CD4-positive, alpha-beta memory T cell (primary cell): ENCODE data around the gene TOB2. TPM values are rescaled to one million over a fixed set of nuclear protein-coding genes. Genes with fewer than 3 reads are reported as not detected.

Experiments
- CTCF ChIA-PET: fragments of 350-600 bp; sonication (Branson Sonifier 250); formaldehyde crosslinking; loops from one replicate; lab custom pipeline; 2021; ENCODE audit warnings: inconsistent platforms; ENCODE audit not compliant: partially characterized antibody; lab: Charles Lee
- POLR2A ChIA-PET: fragments of 350-600 bp; sonication (Branson Sonifier 250); formaldehyde crosslinking; loops from one replicate; lab custom pipeline; 2021; ENCODE audit not compliant: partially characterized antibody; lab: Charles Lee
- DNase-seq, 5 donors: peaks; one replicate each; pipeline versions ENCODE4 v3.0.0 to v3.0.0-alpha.2; 2020 to 2022; ENCODE audit warnings: mixed read lengths in 1 of 5
- H3K27ac ChIP-seq: one replicate; pipeline ENCODE4 v1.7.0; 2013; ENCODE audit warnings: low read depth, low read length
- H3K27me3 ChIP-seq: 2 replicates; pipeline ENCODE4 v1.7.0; 2013; ENCODE audit warnings: mild to moderate bottlenecking, low read length, moderate library complexity; ENCODE audit not compliant: insufficient read depth
- H3K36me3 ChIP-seq: 2 replicates; pipeline ENCODE4 v1.7.0; 2013; ENCODE audit warnings: mild to moderate bottlenecking, low read length, moderate library complexity; ENCODE audit not compliant: insufficient read depth
- H3K4me1 ChIP-seq: 2 replicates; pipeline ENCODE4 v1.7.0; 2013; ENCODE audit warnings: mild to moderate bottlenecking, low read length, moderate library complexity; ENCODE audit not compliant: insufficient read depth
- H3K4me3 ChIP-seq, 2 donors: one replicate each; pipeline ENCODE4 v1.7.0; 2013; ENCODE audit warnings: low read length in 2 of 2, mild to moderate bottlenecking in 1 of 2
- H3K9me3 ChIP-seq, 2 donors: one replicate each; pipeline ENCODE4 v1.7.0; 2013; ENCODE audit warnings: low read length in 2 of 2, control low read depth in 1 of 2; ENCODE audit not compliant: control insufficient read depth in 1 of 2
- H3K27ac Mint-ChIP-seq, 7 donors: one replicate each; pipeline ENCODE4 v1.8.0; 2020 to 2021; ENCODE audit warnings: mixed read lengths in 7 of 7, mild to moderate bottlenecking in 6 of 7, inconsistent platforms in 3 of 7, moderate library complexity in 3 of 7
- H3K27me3 Mint-ChIP-seq, 2 donors: one replicate each; pipeline ENCODE4 v1.8.0; 2020 to 2021; ENCODE audit warnings: mixed read lengths in 2 of 2
- H3K36me3 Mint-ChIP-seq, 2 donors: one replicate each; pipeline ENCODE4 v1.8.0; 2020 to 2021; ENCODE audit warnings: mixed read lengths in 2 of 2, inconsistent platforms in 1 of 2, mild to moderate bottlenecking in 1 of 2
- H3K4me1 Mint-ChIP-seq, 4 donors: one replicate each; pipeline ENCODE4 v1.8.0; 2020 to 2021; ENCODE audit warnings: mixed read lengths in 4 of 4, mild to moderate bottlenecking in 1 of 4
- H3K4me3 Mint-ChIP-seq, 8 donors: one replicate each; pipeline ENCODE4 v1.8.0; 2020 to 2021; ENCODE audit warnings: mixed read lengths in 8 of 8, mild to moderate bottlenecking in 7 of 8, moderate library complexity in 6 of 8, inconsistent platforms in 3 of 8
- H3K9me3 Mint-ChIP-seq, 8 donors: one replicate each; pipeline ENCODE4 v1.8.0; 2020 to 2021; ENCODE audit warnings: mixed read lengths in 8 of 8, mild to moderate bottlenecking in 5 of 8, inconsistent platforms in 3 of 8, moderate library complexity in 1 of 8
- intact Hi-C: fragments of 100-400 bp; cut with micrococcal nuclease; formaldehyde crosslinking; loops from one replicate; pipeline ENCODE4 v1.15.1; 2023
- polyA plus RNA-seq, 2 donors: library from polyadenylated mRNA; unstranded; fragments of 300-500 nt; fragmentation: Illumina TruSeq; gene quantifications; one replicate each; pipeline ENCODE4 v1.2.3, GENCODE V29; 2021
- total RNA-seq, 2 experiments: library from RNA; stranded (reverse); gene quantifications; one replicate each; pipeline ENCODE4 v1.2.3, GENCODE V29; 2021

Gene TOB2
- total and polyA plus RNA-seq, 4 experiments from 2014 or later: 9.6 to 38.7 (median 32.0) TPM

DNA sequence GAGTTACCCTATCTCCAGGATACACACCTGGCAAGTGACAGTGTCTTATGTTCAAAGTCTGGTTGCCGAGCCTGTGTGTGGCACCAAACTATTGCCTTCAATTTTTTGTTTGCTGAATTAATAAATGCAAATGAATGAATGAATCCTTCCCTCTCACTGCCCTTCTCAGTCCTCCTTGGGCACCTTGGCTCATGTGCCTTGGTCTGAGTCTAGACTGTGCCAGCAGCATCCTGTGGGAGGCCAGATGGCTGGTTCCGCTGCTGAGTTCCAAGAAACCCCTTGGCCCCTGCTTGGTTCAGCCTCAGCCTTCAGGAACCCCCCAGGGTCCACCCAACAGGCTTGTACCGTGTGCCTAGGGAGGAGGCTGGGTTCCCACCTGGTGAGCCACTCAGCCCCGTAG is 31.0 kb downstream of the TOB2 start:
- peaks cover 34% of the 10 kb centered on the region for H3K4me1 ChIP-seq
- Mint-ChIP-seq H3K36me3 (peaks cover 0 to 9% of the 10 kb centered on the region in 2 donors), H3K4me3 (peak overlapping the region; percentile 67 to 98 (median 96)), H3K27ac (peak overlapping the region in 6 of 7 donors; percentile 42 to 99 (median 80)), H3K27me3 (no peaks in the 10 kb centered on the region), H3K9me3 (no peaks in the 10 kb centered on the region), H3K4me1 (peaks cover 17 to 45% (median 31%) of the 10 kb centered on the region in 4 donors)
- peak overlapping the region in 1 of 2 donors; percentile 18 for H3K4me3 ChIP-seq
- no peak for DNase-seq
- intact Hi-C loops: no loop called here
- ChIA-PET POLR2A (no interaction called here), CTCF (interaction anchor here (0.7 kb wide), 1 partner anchor 699 kb away, joined by 3 read pairs; no protein-coding TSS in a partner anchor)
- H3K36me3 ChIP-seq: no peaks in the 10 kb centered on the region
- peak overlapping the region; percentile 94 for H3K27ac ChIP-seq
- H3K27me3 ChIP-seq: no peaks in the 10 kb centered on the region
- no peaks in the 10 kb centered on the region for H3K9me3 ChIP-seq

DNA sequence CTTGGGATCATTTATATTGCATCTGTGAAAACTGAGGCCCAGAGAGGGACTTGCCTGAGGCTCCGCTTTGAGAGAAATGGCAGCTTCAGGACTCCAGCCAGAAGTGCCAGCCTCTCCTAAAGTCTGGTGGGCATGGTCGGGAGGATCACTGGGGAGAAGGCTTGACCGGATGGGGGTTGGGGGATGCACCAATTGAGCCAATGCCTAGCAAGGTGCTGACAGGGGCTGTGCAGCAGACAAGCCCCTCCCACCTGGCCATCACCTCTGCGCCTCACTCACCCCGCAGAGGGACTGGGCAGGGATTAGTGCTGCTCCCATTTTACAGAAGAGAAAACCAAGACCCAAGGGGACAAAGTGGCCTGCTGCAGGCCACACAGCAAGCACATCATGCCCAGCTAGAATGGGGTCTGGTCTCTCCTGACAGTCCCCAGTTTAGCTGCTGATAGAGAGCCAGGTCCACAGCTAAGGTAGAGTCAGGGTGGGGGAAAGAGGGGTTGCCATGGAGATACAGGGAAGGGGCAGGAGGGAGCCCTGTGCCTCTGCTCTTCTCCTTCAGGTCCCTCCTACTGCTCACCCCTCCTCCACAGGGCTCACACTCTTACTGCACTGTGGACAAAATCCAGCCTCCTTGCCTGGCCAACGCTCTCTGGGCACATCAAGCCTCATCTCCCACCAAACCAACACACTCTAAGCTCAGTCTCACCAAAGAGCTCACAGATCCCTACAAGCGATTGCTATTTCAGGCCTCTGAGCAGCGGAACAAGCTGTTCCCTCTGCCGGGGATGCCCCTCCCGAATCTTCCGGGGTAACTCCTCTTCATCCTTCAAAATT is 35.4 kb downstream of the TOB2 start:
- no peak overlapping the region for H3K4me3 ChIP-seq
- ChIA-PET CTCF (interaction anchor here (0.9 to 4.0 kb wide), 5 partner anchors 27 to 116 kb away, joined by 3 to 21 read pairs (median 3); no protein-coding TSS in a partner anchor), POLR2A (interaction anchor here (1.6 to 2.1 kb wide), 3 partner anchors 24 to 209 kb away, joined by 4 to 12 read pairs (median 6); partner anchors contain the start of genes DESI1, POLR3H and XRCC6)
- Mint-ChIP-seq H3K9me3 (no peaks in the 10 kb centered on the region), H3K4me1 (peaks cover 13 to 40% (median 26%) of the 10 kb centered on the region in 4 donors), H3K27ac (peak overlapping the region; percentile 67 to 99 (median 98)), H3K27me3 (no peaks in the 10 kb centered on the region), H3K36me3 (peaks cover 0 to 9% of the 10 kb centered on the region in 2 donors), H3K4me3 (peak overlapping the region in 2 of 8 donors; percentile 39 to 54)
- H3K36me3 ChIP-seq: no peaks in the 10 kb centered on the region
- DNase-seq: no peak
- H3K4me1 ChIP-seq: peaks cover 26% of the 10 kb centered on the region
- H3K27me3 ChIP-seq: no peaks in the 10 kb centered on the region
- intact Hi-C loops: no loop called here
- H3K9me3 ChIP-seq: no peaks in the 10 kb centered on the region
- no peak overlapping the region for H3K27ac ChIP-seq

DNA sequence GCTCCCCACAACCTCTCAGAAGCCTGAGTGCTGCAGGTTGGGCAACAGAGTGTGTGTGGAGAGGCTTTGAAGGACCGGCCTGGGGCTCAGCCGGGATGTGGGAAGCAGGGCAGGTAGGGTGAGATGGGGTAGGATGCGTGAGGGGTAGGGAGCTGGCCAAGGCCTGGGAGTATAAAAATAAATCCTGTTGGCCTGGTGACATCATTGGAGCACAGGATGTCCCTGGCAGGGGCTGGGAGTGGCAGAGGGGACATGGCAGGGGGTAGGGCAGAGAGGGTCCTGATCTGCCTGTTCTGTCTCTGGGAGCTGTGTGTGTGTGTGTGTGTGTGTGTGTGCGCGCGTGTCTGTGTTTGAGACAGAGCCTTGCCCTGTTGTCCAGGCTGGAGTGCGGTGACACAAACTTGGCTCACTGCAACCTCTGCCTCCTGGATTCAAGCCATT is 36.3 kb downstream of the TOB2 start:
- H3K4me1 ChIP-seq: peaks cover 25% of the 10 kb centered on the region
- Mint-ChIP-seq H3K27ac (peak overlapping the region in 6 of 7 donors; percentile 38 to 99 (median 60)), H3K27me3 (no peaks in the 10 kb centered on the region), H3K36me3 (peaks cover 0 to 9% of the 10 kb centered on the region in 2 donors), H3K4me1 (peaks cover 13 to 34% (median 20%) of the 10 kb centered on the region in 4 donors), H3K4me3 (peak overlapping the region in 1 of 8 donors; percentile 36), H3K9me3 (no peaks in the 10 kb centered on the region)
- ChIA-PET CTCF (interaction anchor here (0.8 to 4.0 kb wide), 6 partner anchors 58 to 123 kb away, joined by 3 to 21 read pairs (median 4); partner anchors contain the start of gene PHF5A), POLR2A (no interaction called here)
- H3K4me3 ChIP-seq: no peak overlapping the region
- intact Hi-C loops: no loop called here
- H3K9me3 ChIP-seq: no peaks in the 10 kb centered on the region
- no peak for DNase-seq
- H3K27me3 ChIP-seq: no peaks in the 10 kb centered on the region
- H3K36me3 ChIP-seq: no peaks in the 10 kb centered on the region
- no peak overlapping the region for H3K27ac ChIP-seq

DNA sequence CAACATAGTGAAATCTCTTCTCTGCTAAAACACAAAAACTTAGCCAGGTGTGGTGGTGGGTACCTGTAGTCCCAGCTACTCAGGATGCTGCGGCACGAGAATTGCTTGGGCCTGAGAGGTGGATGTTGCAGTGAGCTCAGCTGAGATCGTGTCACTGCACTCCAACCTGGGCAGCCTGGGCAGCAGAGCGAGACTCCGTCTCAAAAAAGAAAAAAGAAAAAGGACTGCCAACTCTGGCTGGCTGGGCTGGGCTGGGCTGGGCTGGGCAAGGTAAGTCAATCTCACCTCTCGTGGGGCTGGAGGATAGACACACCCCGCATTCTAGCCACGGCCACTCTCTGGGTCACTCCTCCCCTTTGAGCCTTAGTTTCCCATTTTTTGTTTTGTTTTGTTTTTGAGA is 37.9 kb downstream of the TOB2 start:
- Histone ChIP-seq H3K27me3 (no peaks in the 10 kb centered on the region), H3K4me3 (no peak overlapping the region), H3K9me3 (no peaks in the 10 kb centered on the region), H3K36me3 (no peaks in the 10 kb centered on the region), H3K27ac (no peak overlapping the region), H3K4me1 (peaks cover 21% of the 10 kb centered on the region)
- Mint-ChIP-seq H3K4me3 (no peak overlapping the region), H3K27me3 (no peaks in the 10 kb centered on the region), H3K27ac (no peak overlapping the region), H3K36me3 (peaks cover 0 to 3% of the 10 kb centered on the region in 2 donors), H3K9me3 (no peaks in the 10 kb centered on the region), H3K4me1 (peaks cover 10 to 25% (median 16%) of the 10 kb centered on the region in 4 donors)
- intact Hi-C loops: no loop called here
- DNase-seq: no peak
- ChIA-PET POLR2A (no interaction called here), CTCF (interaction anchor here (1.1 to 4.0 kb wide), 3 partner anchors 109 to 211 kb away, joined by 3 to 21 read pairs (median 11); no protein-coding TSS in a partner anchor)

DNA sequence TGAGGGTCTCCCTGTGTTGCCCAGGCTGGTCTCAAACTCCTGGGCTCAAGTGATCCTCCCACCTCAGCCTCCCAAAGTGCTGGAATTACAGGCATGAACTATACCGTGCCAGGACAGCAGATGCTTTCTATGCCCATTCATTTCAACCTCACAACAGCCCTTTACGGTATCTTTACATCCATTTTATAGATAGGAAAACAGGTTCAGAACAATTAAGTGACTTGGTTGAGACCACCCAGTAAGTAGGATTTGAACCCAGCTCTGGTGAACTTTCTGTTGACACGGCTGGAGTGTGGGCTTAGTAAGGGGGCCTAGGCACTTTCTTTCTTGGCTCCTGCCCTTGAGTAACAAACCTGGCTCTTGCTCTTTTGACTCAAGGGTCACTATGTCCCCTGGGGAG is 39.2 kb downstream of the TOB2 start:
- Mint-ChIP-seq H3K4me1 (peaks cover 9 to 18% (median 14%) of the 10 kb centered on the region in 4 donors), H3K27me3 (no peaks in the 10 kb centered on the region), H3K4me3 (no peak overlapping the region), H3K9me3 (no peaks in the 10 kb centered on the region), H3K36me3 (no peaks in the 10 kb centered on the region), H3K27ac (peak overlapping the region in 1 of 7 donors; percentile 57)
- no peak overlapping the region for H3K27ac ChIP-seq
- CTCF ChIA-PET: interaction anchor here (4.0 kb wide), 1 partner anchor 120 kb away, joined by 21 read pairs; no protein-coding TSS in a partner anchor
- H3K27me3 ChIP-seq: no peaks in the 10 kb centered on the region
- H3K36me3 ChIP-seq: no peaks in the 10 kb centered on the region
- H3K4me1 ChIP-seq: peaks cover 17% of the 10 kb centered on the region
- POLR2A ChIA-PET: no interaction called here
- no peaks in the 10 kb centered on the region for H3K9me3 ChIP-seq
- DNase-seq: no peak
- H3K4me3 ChIP-seq: no peak overlapping the region
- intact Hi-C loops: no loop called here

DNA sequence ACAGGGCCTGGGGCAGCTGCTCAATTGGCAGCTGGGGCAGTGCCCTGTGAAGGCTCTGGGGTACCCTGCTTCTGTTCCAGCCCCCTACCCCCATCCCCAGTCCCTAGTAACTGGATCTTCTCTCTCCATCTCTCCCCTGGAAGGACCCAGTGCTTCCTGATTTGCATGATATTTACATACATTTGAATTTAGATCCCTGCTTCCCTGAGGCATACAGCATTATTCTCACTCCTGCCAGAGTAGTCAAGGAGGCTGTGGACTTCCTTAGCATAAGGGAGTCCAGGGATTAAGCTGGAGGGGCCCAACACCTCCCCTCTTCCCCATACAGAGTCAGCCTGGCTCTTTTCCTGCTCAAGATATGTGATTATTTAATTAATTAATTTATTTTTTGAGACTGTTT is 40.2 kb downstream of the TOB2 start:
- CTCF ChIA-PET: interaction anchor here (0.7 to 7.6 kb wide), 4 partner anchors 21 to 154 kb away, joined by 3 to 136 read pairs (median 64); no protein-coding TSS in a partner anchor
- peak overlapping the region in 2 of 7 donors; percentile 46 to 64 for H3K27ac Mint-ChIP-seq
- H3K27ac ChIP-seq: no peak overlapping the region
- H3K27me3 Mint-ChIP-seq: no peaks in the 10 kb centered on the region
- no peaks in the 10 kb centered on the region for H3K9me3 ChIP-seq
- intact Hi-C loops: no loop called here
- no peaks in the 10 kb centered on the region for H3K27me3 ChIP-seq
- no peak overlapping the region for H3K4me3 Mint-ChIP-seq
- H3K36me3 ChIP-seq: no peaks in the 10 kb centered on the region
- POLR2A ChIA-PET: interaction anchor here (1.3 kb wide), 1 partner anchor 40 kb away, joined by 4 read pairs; the partner anchor contains the start of gene TOB2
- H3K4me3 ChIP-seq: no peak overlapping the region
- no peak for DNase-seq
- no peaks in the 10 kb centered on the region for H3K9me3 Mint-ChIP-seq
- H3K4me1 Mint-ChIP-seq: peaks cover 4 to 10% (median 8%) of the 10 kb centered on the region in 4 donors
- peaks cover 12% of the 10 kb centered on the region for H3K4me1 ChIP-seq
- H3K36me3 Mint-ChIP-seq: no peaks in the 10 kb centered on the region

DNA sequence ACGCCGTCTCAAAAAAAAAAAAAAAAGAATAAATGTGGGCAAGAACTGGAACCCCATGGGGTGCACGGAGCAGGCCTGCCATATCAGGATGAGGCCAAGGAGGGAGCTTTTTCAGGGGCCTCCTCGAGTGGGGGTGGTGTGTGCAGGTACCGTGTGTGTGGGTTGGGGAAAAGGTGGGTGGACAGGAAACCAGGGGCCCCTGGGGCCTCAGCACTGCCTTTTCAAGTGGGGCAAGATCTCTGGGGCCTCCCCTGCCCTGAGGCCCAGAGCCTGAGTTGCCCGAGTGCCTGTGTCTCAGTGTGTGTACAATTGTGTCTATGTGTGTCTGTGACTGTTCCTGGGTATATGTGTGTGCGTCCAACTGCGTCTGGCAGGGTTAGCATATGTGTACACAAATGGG is 41.0 kb downstream of the TOB2 start:
- Mint-ChIP-seq H3K27me3 (no peaks in the 10 kb centered on the region), H3K9me3 (no peaks in the 10 kb centered on the region), H3K4me1 (peaks cover 3 to 7% (median 6%) of the 10 kb centered on the region in 4 donors), H3K4me3 (no peak overlapping the region), H3K27ac (no peak overlapping the region), H3K36me3 (no peaks in the 10 kb centered on the region)
- Histone ChIP-seq H3K27me3 (no peaks in the 10 kb centered on the region), H3K4me1 (peaks cover 12% of the 10 kb centered on the region), H3K27ac (no peak overlapping the region), H3K36me3 (no peaks in the 10 kb centered on the region), H3K4me3 (no peak overlapping the region), H3K9me3 (no peaks in the 10 kb centered on the region)
- ChIA-PET POLR2A (interaction anchor here (1.3 to 2.3 kb wide), 2 partner anchors 41 to 120 kb away, joined by 4 to 34 read pairs; partner anchors contain the start of gene TOB2), CTCF (interaction anchor here (1.3 to 7.6 kb wide), 3 partner anchors 22 to 122 kb away, joined by 3 to 136 read pairs (median 124); no protein-coding TSS in a partner anchor)
- intact Hi-C loops: no loop called here
- no peak for DNase-seq
